K562 (cell line): Measurements from ENCODE around the gene EFHC2. TPM values are rescaled to one million over a fixed set of nuclear protein-coding genes. Genes with fewer than 3 reads are reported as not detected.

ENCODE experiments used
- ATAC-seq: fragments of 200-7000 bp; cut with Tn5 transposase; 3 replicates; pipeline ENCODE4 v1.9.1; 2020; ENCODE audit warnings: moderate library complexity
- BruUV-seq: library from RNA; stranded (reverse); fragments of 400-500 nt; replicated peaks from 2 replicates; lab custom pipeline; 2021; lab: Mats Ljungman, UMichigan
- CTCF ChIA-PET: fragments of 300-600 bp; formaldehyde crosslinking; extraction: SDS; loops from one replicate; lab custom pipeline; 2021; ENCODE audit warnings: low intra/inter-chr PET ratio; lab: Yijun Ruan, JAX
- POLR2A ChIA-PET: fragments of 300-600, 350-650 bp; sonication (Branson Sonifier 250); formaldehyde crosslinking; extraction: SDS; loops from one replicate; lab custom pipeline; 2021; ENCODE audit warnings: antibody characterized with exemption, inconsistent platforms; lab: Yijun Ruan, JAX
- DNase-seq, 4 experiments: peaks; one replicate each; pipeline versions ENCODE4 v3.0.0 to v3.0.0-alpha.2; 2011 to 2018; ENCODE audit warnings: low spot score in 3 of 4, mixed read lengths in 3 of 4; ENCODE audit errors: extremely low read depth in 1 of 4
- FAIRE-seq: peaks from 2 replicates; lab custom pipeline; 2011; peaks lifted over from hg19 to GRCh38; lab: Jason Lieb, UNC
- H2AFZ ChIP-seq: 2 replicates; pipeline ENCODE4 v1.6.0; 2011; ENCODE audit warnings: low read depth, low read length, control low read depth, inconsistent platforms
- H3K27ac ChIP-seq: fragments of 200-600 bp; 3 replicates; pipeline ENCODE4 v1.8.0; 2011; ENCODE audit warnings: low read depth, mild to moderate bottlenecking, control low read depth, inconsistent platforms, low read length, moderate library complexity, mixed read lengths; ENCODE audit errors: extremely low read depth
- H3K27me3 ChIP-seq, 2 experiments: fragments of 300-600 bp in 1 of 2; 2 replicates in 1 of 2; 3 replicates in 1 of 2; pipeline versions ENCODE4 v1.6.0 to v1.8.0; 2011; ENCODE audit warnings: inconsistent platforms in 2 of 2, low read length in 2 of 2, mild to moderate bottlenecking in 1 of 2, mixed read lengths in 1 of 2, moderate library complexity in 1 of 2; ENCODE audit not compliant: control insufficient read depth in 2 of 2, insufficient read depth in 2 of 2
- H3K36me3 ChIP-seq: fragments of 300-600 bp; 3 replicates; pipeline ENCODE4 v1.8.0; 2011; ENCODE audit warnings: mild to moderate bottlenecking, low read length, inconsistent platforms; ENCODE audit not compliant: control insufficient read depth, insufficient read depth
- H3K4me1 ChIP-seq, 2 experiments: fragments of 200-600 bp in 1 of 2; replicated peaks in 1 of 2; 2 replicates in 1 of 2; 3 replicates in 1 of 2; pipeline versions ENCODE4 v1.5.1 to v1.8.0; 2011; ENCODE audit warnings: inconsistent platforms in 2 of 2, low read length in 2 of 2, mild to moderate bottlenecking in 1 of 2, mixed read lengths in 1 of 2, moderate library complexity in 1 of 2; ENCODE audit not compliant: control insufficient read depth in 2 of 2, insufficient read depth in 2 of 2
- H3K4me2 ChIP-seq: 2 replicates; pipeline ENCODE4 v1.6.1; 2011; ENCODE audit warnings: low read length, control low read depth, inconsistent platforms, mixed read lengths; ENCODE audit not compliant: insufficient read depth
- H3K4me3 ChIP-seq: fragments of 200-600 bp; sonication (generic), shearing (Covaris generic); 2 replicates; pipeline ENCODE4 v1.5.1; 2016; ENCODE audit warnings: control low read depth, inconsistent platforms
- H3K79me2 ChIP-seq: fragments of 200-600 bp; 3 replicates; pipeline ENCODE4 v1.8.0; 2011; ENCODE audit warnings: low read length, inconsistent platforms; ENCODE audit not compliant: control insufficient read depth, insufficient read depth
- H3K9ac ChIP-seq, 2 experiments: 2 replicates each; pipeline versions ENCODE4 v1.6.0 to v1.6.1; 2011; ENCODE audit warnings: low read depth in 2 of 2, low read length in 2 of 2, control low read depth in 1 of 2, inconsistent platforms in 1 of 2, mild to moderate bottlenecking in 1 of 2, mixed read lengths in 1 of 2; ENCODE audit not compliant: insufficient read depth in 1 of 2
- H3K9me1 ChIP-seq: one replicate; pipeline ENCODE4 v1.6.0; 2011; ENCODE audit warnings: inconsistent platforms, mild to moderate bottlenecking, low read length, moderate library complexity; ENCODE audit not compliant: control insufficient read depth, insufficient read depth
- H3K9me3 ChIP-seq: replicated peaks from 2 replicates; pipeline ENCODE4 v1.5.1; 2011; ENCODE audit warnings: low read depth, low read length, inconsistent platforms; ENCODE audit not compliant: control insufficient read depth, insufficient read depth
- H4K20me1 ChIP-seq: replicated peaks from 2 replicates; pipeline ENCODE4 v1.6.1; 2011; ENCODE audit warnings: low read length, inconsistent platforms, mixed read lengths; ENCODE audit not compliant: control insufficient read depth, insufficient read depth
- CHD4 ChIP-seq: fragments of 200-600 bp; sonication (generic); IDR thresholded peaks from 3 replicates; pipeline ENCODE4 v1.6.1; 2012; ENCODE audit warnings: low read depth, mild to moderate bottlenecking, mixed read lengths, low read length, inconsistent platforms; ENCODE audit not compliant: insufficient read depth, insufficient replicate concordance, poor library complexity, severe bottlenecking
- FOXA1 ChIP-seq: fragments of 450-650 bp; IDR thresholded peaks from 2 replicates; pipeline ENCODE4 v1.6.1; 2016; ENCODE audit warnings: mild to moderate bottlenecking, borderline replicate concordance
- GABPB2 ChIP-seq: fragments of 250-450 bp; sonication (Bioruptor Pico); conservative IDR thresholded peaks from 2 replicates; pipeline ENCODE4 v1.5.1; 2021; ENCODE audit warnings: mild to moderate bottlenecking
- HNRNPLL ChIP-seq: fragments of 200-400 bp; formaldehyde crosslinking; IDR thresholded peaks from 2 replicates; pipeline ENCODE4 v1.6.1; 2017; ENCODE audit warnings: low read length, low read depth, mild to moderate bottlenecking; ENCODE audit not compliant: poor library complexity, severe bottlenecking
- ILF3 ChIP-seq: fragments of 450-650 bp; IDR thresholded peaks from 2 replicates; pipeline ENCODE4 v1.6.1; 2018; ENCODE audit warnings: antibody characterized with exemption, mild to moderate bottlenecking, moderate library complexity, borderline replicate concordance
- KLF6 ChIP-seq: fragments of 250-450 bp; sonication (Bioruptor Pico); IDR thresholded peaks from 2 replicates; pipeline ENCODE4 v1.4.0; 2020; ENCODE audit warnings: mild to moderate bottlenecking, moderate library complexity, borderline replicate concordance
- MAFK ChIP-seq: IDR thresholded peaks from 2 replicates; pipeline ENCODE4 v1.6.1; 2011; ENCODE audit warnings: low read length, improper control_type of control experiment
- MCM3 ChIP-seq: fragments of 450-650 bp; IDR thresholded peaks from 2 replicates; pipeline ENCODE4 v1.6.1; 2016
- NR4A1 ChIP-seq, 2 experiments: fragments of 250-450 bp in 1 of 2; fragments of 450-650 bp in 1 of 2; sonication (Bioruptor Pico) in 1 of 2; IDR thresholded peaks; 2 replicates each; pipeline versions ENCODE4 v1.4.0 to v1.6.1; 2016 to 2020; ENCODE audit warnings: mild to moderate bottlenecking in 2 of 2, missing compliant biosample characterization in 1 of 2, missing genetic modification characterization in 1 of 2, moderate library complexity in 1 of 2
- SMARCB1 ChIP-seq: IDR thresholded peaks from 2 replicates; pipeline ENCODE4 v1.6.1; 2011; ENCODE audit warnings: improper control_type of control experiment, low read depth; ENCODE audit not compliant: insufficient read length
- TEAD4 ChIP-seq, 2 experiments: sonication (generic) in 1 of 2; formaldehyde crosslinking in 1 of 2; IDR thresholded peaks; 2 replicates each; pipeline versions ENCODE4 v1.6.1 to v1.8.0; 2012 to 2022; ENCODE audit warnings: borderline replicate concordance in 1 of 2, inconsistent platforms in 1 of 2, low read length in 1 of 2, mild to moderate bottlenecking in 1 of 2, missing genetic modification reagents in 1 of 2
- ZNF146 ChIP-seq: IDR thresholded peaks from one replicate; pipeline ENCODE4 v1.6.1; 2018; ENCODE audit warnings: missing compliant biosample characterization; ENCODE audit not compliant: unreplicated experiment
- ZNF324 ChIP-seq: fragments of 250-450 bp; sonication (Bioruptor Pico); IDR thresholded peaks from 2 replicates; pipeline ENCODE4 v1.4.0; 2020; ENCODE audit warnings: mild to moderate bottlenecking
- ZNF507 ChIP-seq: conservative IDR thresholded peaks from 2 replicates; pipeline ENCODE4 v1.6.1; 2017; ENCODE audit warnings: missing genetic modification characterization, missing compliant biosample characterization
- ZNF561 ChIP-seq: fragments of 450-650 bp; formaldehyde crosslinking; conservative IDR thresholded peaks from 2 replicates; pipeline ENCODE4 v1.4.0; 2020; ENCODE audit warnings: mild to moderate bottlenecking, moderate library complexity
- ZNF589 ChIP-seq: fragments of 200-800 bp; sonication (Bioruptor generic); IDR thresholded peaks from 2 replicates; pipeline ENCODE4 v1.6.1; 2016; ENCODE audit warnings: low read depth, missing genetic modification characterization, missing compliant biosample characterization
- WGBS: fragments of 100-300 bp; shearing (Covaris generic); methylation state at CpG from one replicate; pipeline ENCODE4 v1.1.6; 2016; ENCODE audit warnings: low coverage, mixed read lengths; ENCODE audit not compliant: insufficient coverage; ENCODE audit errors: missing lambda C conversion rate; 5-methylcytosine and 5-hydroxymethylcytosine counted together
- in situ Hi-C: fragments of 300-500 bp; cut with MboI; formaldehyde crosslinking; loops from 4 replicates; pipeline ENCODE4 v1.15.0; 2018; ENCODE audit warnings: inconsistent platforms, mixed read lengths
- intact Hi-C: fragments of 100-400 bp; cut with micrococcal nuclease; formaldehyde crosslinking; loops from 2 replicates; pipeline ENCODE4 v1.14.2; 2022
- polyA plus RNA-seq, 8 experiments: library from polyadenylated mRNA; depleted of rRNA in 4 of 8; stranded (reverse) in 5 of 8; unstranded in 3 of 8; fragments of >200 nt; fragmentation: Nextera tagmentation in 2 of 8; fragmentation: Illumina TruSeq in 1 of 8; extraction: Ambion mirVana in 2 of 8; extraction: Trizol in 1 of 8; gene quantifications; 2 replicates each; pipeline versions ENCODE4 v1.2.1 to v1.2.3, GENCODE V29; 2011 to 2014; ENCODE audit warnings: inconsistent platforms in 1 of 8, missing spikeins in 1 of 8
- total RNA-seq, 7 experiments: library from RNA; depleted of rRNA in 6 of 7; stranded (reverse); fragments of >200 nt in 6 of 7; fragmentation: Illumina TruSeq in 2 of 7; extraction: Trizol in 2 of 7; gene quantifications; 2 replicates each; pipeline versions ENCODE4 v1.2.1 to v1.2.3, GENCODE V29; 2011 to 2021; ENCODE audit warnings: low replicate concordance in 1 of 7
- TF ChIP-seq, protein P1 (sequence below), 2 experiments: IDR thresholded peaks; 2 replicates each; pipeline ENCODE4 v1.6.1; 2012; ENCODE audit warnings: improper control_type of control experiment in 2 of 2, low read depth in 2 of 2, low read length in 2 of 2, borderline replicate concordance in 1 of 2

Gene EFHC2
- total and polyA plus RNA-seq, 9 of the 15 experiments (the other 6 are each of a cell fraction or from before 2014, with no cell fraction given): 1.3 to 8.1 (median 3.0) TPM

DNA sequence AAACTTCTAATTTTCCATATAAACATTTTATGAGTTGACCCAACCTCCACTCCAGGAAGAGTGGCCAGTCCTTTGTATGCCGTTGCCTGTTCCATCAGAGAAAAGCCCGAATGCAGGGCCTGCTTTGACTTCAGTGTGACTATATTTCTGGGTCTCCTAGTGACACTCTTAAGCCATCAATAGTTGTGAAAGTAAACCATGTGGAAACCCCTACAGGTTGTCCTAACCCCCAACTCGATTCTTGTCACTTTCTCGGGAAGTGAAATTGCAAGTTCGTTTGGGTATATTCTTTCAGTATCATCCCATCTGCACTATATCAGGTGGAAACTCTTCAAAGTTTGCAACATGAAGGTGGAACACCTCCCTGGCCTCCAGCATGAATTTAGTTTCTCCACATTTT is 52.8 kb downstream of the EFHC2 start:
- no peak for ATAC-seq
- no peak overlapping the region for H3K27ac ChIP-seq
- ChIA-PET POLR2A (no interaction called here), CTCF (no interaction called here)
- in situ Hi-C loops: no loop called here
- intact Hi-C loops: no loop called here
- no peaks in the 10 kb centered on the region for H3K27me3 ChIP-seq
- no peak overlapping the region for H3K4me3 ChIP-seq
- no peak overlapping the region for H3K4me2 ChIP-seq
- no peaks in the 10 kb centered on the region for H3K36me3 ChIP-seq
- BruUV-seq: no TSS peak
- H2AFZ ChIP-seq: no peak overlapping the region
- no peaks in the 10 kb centered on the region for H3K9me1 ChIP-seq
- TF ChIP-seq ZNF324 (CRISPR knock-in tag): no peak
- TF ChIP-seq HNRNPLL: no peak
- TF ChIP-seq ILF3: no peak
- no peak for TF ChIP-seq MCM3
- no peak for TF ChIP-seq ZNF589 (CRISPR knock-in tag)
- no peak for TF ChIP-seq KLF6 (CRISPR knock-in tag)
- no peak for TF ChIP-seq NR4A1 (CRISPR knock-in tag; IDR thresholded peaks at IDR 0.05)
- no peak for TF ChIP-seq NR4A1 (tag; IDR thresholded peaks at IDR 0.05)
- no peak for TF ChIP-seq ZNF561 (CRISPR knock-in tag)
- TF ChIP-seq ZNF146 (CRISPR knock-in tag): no peak
- no peak for TF ChIP-seq ZNF507
- no peak for TF ChIP-seq CHD4
- TF ChIP-seq GABPB2 (CRISPR knock-in tag): no peak
- no peak for TF ChIP-seq MAFK
- no peak for TF ChIP-seq FOXA1
- TF ChIP-seq TEAD4 (IDR thresholded peaks at IDR 0.05; ENCODE audit: low read length): no peak
- TF ChIP-seq TEAD4 (CRISPR knock-in tag; IDR thresholded peaks at IDR 0.05; ENCODE audit: borderline replicate concordance): no peak
- TF ChIP-seq, protein P1, sequence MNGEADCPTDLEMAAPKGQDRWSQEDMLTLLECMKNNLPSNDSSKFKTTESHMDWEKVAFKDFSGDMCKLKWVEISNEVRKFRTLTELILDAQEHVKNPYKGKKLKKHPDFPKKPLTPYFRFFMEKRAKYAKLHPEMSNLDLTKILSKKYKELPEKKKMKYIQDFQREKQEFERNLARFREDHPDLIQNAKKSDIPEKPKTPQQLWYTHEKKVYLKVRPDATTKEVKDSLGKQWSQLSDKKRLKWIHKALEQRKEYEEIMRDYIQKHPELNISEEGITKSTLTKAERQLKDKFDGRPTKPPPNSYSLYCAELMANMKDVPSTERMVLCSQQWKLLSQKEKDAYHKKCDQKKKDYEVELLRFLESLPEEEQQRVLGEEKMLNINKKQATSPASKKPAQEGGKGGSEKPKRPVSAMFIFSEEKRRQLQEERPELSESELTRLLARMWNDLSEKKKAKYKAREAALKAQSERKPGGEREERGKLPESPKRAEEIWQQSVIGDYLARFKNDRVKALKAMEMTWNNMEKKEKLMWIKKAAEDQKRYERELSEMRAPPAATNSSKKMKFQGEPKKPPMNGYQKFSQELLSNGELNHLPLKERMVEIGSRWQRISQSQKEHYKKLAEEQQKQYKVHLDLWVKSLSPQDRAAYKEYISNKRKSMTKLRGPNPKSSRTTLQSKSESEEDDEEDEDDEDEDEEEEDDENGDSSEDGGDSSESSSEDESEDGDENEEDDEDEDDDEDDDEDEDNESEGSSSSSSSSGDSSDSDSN (IDR thresholded peaks at IDR 0.05; ENCODE audit: borderline replicate concordance in 1 of 2, low read depth in 2 of 2, low read length in 2 of 2): no peak
- TF ChIP-seq SMARCB1: no peak
- no peak for DNase-seq
- 48% methylated on average over 5 of the region's 5 CpGs for WGBS
- H4K20me1 ChIP-seq: no peaks in the 10 kb centered on the region
- no peaks in the 10 kb centered on the region for H3K79me2 ChIP-seq
- FAIRE-seq: no peak
- H3K9me3 ChIP-seq: no peaks in the 10 kb centered on the region
- H3K4me1 ChIP-seq: no peaks in the 10 kb centered on the region
- no peak overlapping the region for H3K9ac ChIP-seq
